ENCODE data around the gene DSCAML1.
"Not testable (repeated sequence)": the region's sequence is repeated elsewhere in the genome, so short reads cannot be mapped to it uniquely, and the experiment has no call there.

The DSCAML1 gene

GRCh38 chr11:117781627-117782026, 15.4 kb downstream of the DSCAML1 start:
- no peak overlapping the region for H3K27ac Mint-ChIP-seq
- H3K27me3 Mint-ChIP-seq (ENCODE audit: low read depth): peaks cover 12% of the 10 kb centered on the region
- no peak for DNase-seq (ENCODE audit: low spot score)
- no peak overlapping the region for H3K4me3 Mint-ChIP-seq
- H3K36me3 Mint-ChIP-seq (ENCODE audit: low read depth): no peaks in the 10 kb centered on the region
- H3K9me3 Mint-ChIP-seq: no peaks in the 10 kb centered on the region
- H3K4me1 Mint-ChIP-seq (ENCODE audit: low read depth): no peaks in the 10 kb centered on the region

- H3K9me3 Mint-ChIP-seq: no peaks in the 10 kb centered on the region
- no peaks in the 10 kb centered on the region for H3K36me3 Mint-ChIP-seq (ENCODE audit: low read depth)
- H3K4me3 Mint-ChIP-seq: no peak overlapping the region
- no peaks in the 10 kb centered on the region for H3K4me1 Mint-ChIP-seq (ENCODE audit: low read depth)
- DNase-seq (ENCODE audit: low spot score): no peak
- peaks cover 7% of the 10 kb centered on the region for H3K27me3 Mint-ChIP-seq (ENCODE audit: low read depth)
- no peak overlapping the region for H3K27ac Mint-ChIP-seq
These were observed 16.6 kb downstream of the DSCAML1 start for GRCh38 chr11:117780456-117780855.

- DNase-seq (ENCODE audit: low spot score): no peak
- no peak overlapping the region for H3K4me3 Mint-ChIP-seq
- H3K27ac Mint-ChIP-seq: no peak overlapping the region
- H3K9me3 Mint-ChIP-seq: no peaks in the 10 kb centered on the region
- H3K36me3 Mint-ChIP-seq (ENCODE audit: low read depth): no peaks in the 10 kb centered on the region
- H3K27me3 Mint-ChIP-seq (ENCODE audit: low read depth): peaks cover 2% of the 10 kb centered on the region
- no peaks in the 10 kb centered on the region for H3K4me1 Mint-ChIP-seq (ENCODE audit: low read depth)
These were observed 22.5 kb downstream of the DSCAML1 start for GRCh38 chr11:117774553-117774952.

- Mint-ChIP-seq H3K4me3 (no peak overlapping the region), H3K9me3 (no peaks in the 10 kb centered on the region), H3K27ac (no peak overlapping the region), H3K36me3 (ENCODE audit: low read depth) (no peaks in the 10 kb centered on the region), H3K27me3 (ENCODE audit: low read depth) (peaks cover 2% of the 10 kb centered on the region), H3K4me1 (ENCODE audit: low read depth) (no peaks in the 10 kb centered on the region)
- DNase-seq (ENCODE audit: low spot score): no peak
These were observed 24.7 kb downstream of the DSCAML1 start for GRCh38 chr11:117772360-117772759.

GRCh38 chr11:117771841-117772240, 25.2 kb downstream of the DSCAML1 start:
- H3K27me3 Mint-ChIP-seq (ENCODE audit: low read depth): no peaks in the 10 kb centered on the region
- DNase-seq (ENCODE audit: low spot score): no peak
- no peaks in the 10 kb centered on the region for H3K4me1 Mint-ChIP-seq (ENCODE audit: low read depth)
- H3K4me3 Mint-ChIP-seq: no peak overlapping the region
- H3K9me3 Mint-ChIP-seq: no peaks in the 10 kb centered on the region
- no peak overlapping the region for H3K27ac Mint-ChIP-seq
- no peaks in the 10 kb centered on the region for H3K36me3 Mint-ChIP-seq (ENCODE audit: low read depth)

- Mint-ChIP-seq H3K27ac (no peak overlapping the region), H3K36me3 (ENCODE audit: low read depth) (no peaks in the 10 kb centered on the region), H3K9me3 (no peaks in the 10 kb centered on the region), H3K4me3 (no peak overlapping the region), H3K27me3 (ENCODE audit: low read depth) (no peaks in the 10 kb centered on the region), H3K4me1 (ENCODE audit: low read depth) (no peaks in the 10 kb centered on the region)
- DNase-seq (ENCODE audit: low spot score): no peak
These were observed 25.8 kb downstream of the DSCAML1 start for GRCh38 chr11:117771197-117771596.

- no peak overlapping the region for H3K4me3 Mint-ChIP-seq
- no peaks in the 10 kb centered on the region for H3K36me3 Mint-ChIP-seq (ENCODE audit: low read depth)
- DNase-seq (ENCODE audit: low spot score): no peak
- no peaks in the 10 kb centered on the region for H3K4me1 Mint-ChIP-seq (ENCODE audit: low read depth)
- no peaks in the 10 kb centered on the region for H3K9me3 Mint-ChIP-seq
- no peaks in the 10 kb centered on the region for H3K27me3 Mint-ChIP-seq (ENCODE audit: low read depth)
- H3K27ac Mint-ChIP-seq: no peak overlapping the region
These were observed 27.0 kb downstream of the DSCAML1 start for GRCh38 chr11:117770061-117770460.

GRCh38 chr11:117769533-117769932, 27.5 kb downstream of the DSCAML1 start:
- Mint-ChIP-seq H3K27me3 (ENCODE audit: low read depth) (no peaks in the 10 kb centered on the region), H3K9me3 (no peaks in the 10 kb centered on the region), H3K27ac (no peak overlapping the region), H3K4me1 (ENCODE audit: low read depth) (no peaks in the 10 kb centered on the region), H3K36me3 (ENCODE audit: low read depth) (no peaks in the 10 kb centered on the region), H3K4me3 (no peak overlapping the region)
- no peak for DNase-seq (ENCODE audit: low spot score)

- H3K9me3 Mint-ChIP-seq: no peaks in the 10 kb centered on the region
- H3K4me3 Mint-ChIP-seq: no peak overlapping the region
- H3K27ac Mint-ChIP-seq: no peak overlapping the region
- H3K27me3 Mint-ChIP-seq (ENCODE audit: low read depth): no peaks in the 10 kb centered on the region
- no peaks in the 10 kb centered on the region for H3K4me1 Mint-ChIP-seq (ENCODE audit: low read depth)
- DNase-seq (ENCODE audit: low spot score): no peak
- no peaks in the 10 kb centered on the region for H3K36me3 Mint-ChIP-seq (ENCODE audit: low read depth)
These were observed 28.5 kb downstream of the DSCAML1 start for GRCh38 chr11:117768506-117768905.

GRCh38 chr11:117767071-117767470, 29.9 kb downstream of the DSCAML1 start:
- Mint-ChIP-seq H3K27me3 (ENCODE audit: low read depth) (no peaks in the 10 kb centered on the region), H3K4me3 (no peak overlapping the region), H3K27ac (no peak overlapping the region), H3K36me3 (ENCODE audit: low read depth) (no peaks in the 10 kb centered on the region), H3K9me3 (no peaks in the 10 kb centered on the region), H3K4me1 (ENCODE audit: low read depth) (no peaks in the 10 kb centered on the region)
- no peak for DNase-seq (ENCODE audit: low spot score)

GRCh38 chr11:117766576-117766975, 30.4 kb downstream of the DSCAML1 start:
- no peak overlapping the region for H3K4me3 Mint-ChIP-seq
- no peak overlapping the region for H3K27ac Mint-ChIP-seq
- H3K36me3 Mint-ChIP-seq (ENCODE audit: low read depth): no peaks in the 10 kb centered on the region
- H3K27me3 Mint-ChIP-seq (ENCODE audit: low read depth): no peaks in the 10 kb centered on the region
- no peaks in the 10 kb centered on the region for H3K4me1 Mint-ChIP-seq (ENCODE audit: low read depth)
- H3K9me3 Mint-ChIP-seq: no peaks in the 10 kb centered on the region
- no peak for DNase-seq (ENCODE audit: low spot score)

- no peak for DNase-seq (ENCODE audit: low spot score)
- Mint-ChIP-seq H3K9me3 (no peaks in the 10 kb centered on the region), H3K4me3 (no peak overlapping the region), H3K27ac (no peak overlapping the region), H3K27me3 (ENCODE audit: low read depth) (no peaks in the 10 kb centered on the region), H3K4me1 (ENCODE audit: low read depth) (no peaks in the 10 kb centered on the region), H3K36me3 (ENCODE audit: low read depth) (no peaks in the 10 kb centered on the region)
These were observed 31.0 kb downstream of the DSCAML1 start for GRCh38 chr11:117766026-117766425.

GRCh38 chr11:117765068-117765467, 31.9 kb downstream of the DSCAML1 start:
- Mint-ChIP-seq H3K4me1 (ENCODE audit: low read depth) (no peaks in the 10 kb centered on the region), H3K9me3 (no peaks in the 10 kb centered on the region), H3K27ac (no peak overlapping the region), H3K36me3 (ENCODE audit: low read depth) (no peaks in the 10 kb centered on the region), H3K27me3 (ENCODE audit: low read depth) (no peaks in the 10 kb centered on the region), H3K4me3 (no peak overlapping the region)
- no peak for DNase-seq (ENCODE audit: low spot score)

GRCh38 chr11:117763465-117763864, 33.6 kb downstream of the DSCAML1 start:
- not testable (repeated sequence) for H3K36me3 Mint-ChIP-seq (ENCODE audit: low read depth); DNase-seq (ENCODE audit: low spot score); H3K4me3 Mint-ChIP-seq; H3K27me3 Mint-ChIP-seq (ENCODE audit: low read depth); H3K4me1 Mint-ChIP-seq (ENCODE audit: low read depth); H3K9me3 Mint-ChIP-seq; H3K27ac Mint-ChIP-seq

- no peak overlapping the region for H3K27ac Mint-ChIP-seq
- no peak overlapping the region for H3K4me3 Mint-ChIP-seq
- H3K36me3 Mint-ChIP-seq (ENCODE audit: low read depth): no peaks in the 10 kb centered on the region
- H3K27me3 Mint-ChIP-seq (ENCODE audit: low read depth): peaks cover 2% of the 10 kb centered on the region
- H3K4me1 Mint-ChIP-seq (ENCODE audit: low read depth): no peaks in the 10 kb centered on the region
- no peaks in the 10 kb centered on the region for H3K9me3 Mint-ChIP-seq
- DNase-seq (ENCODE audit: low spot score): no peak
These were observed 35.0 kb downstream of the DSCAML1 start for GRCh38 chr11:117761993-117762392.
